H9 (cell line): ENCODE results near the gene HMGA1. TPM values are rescaled to one million over a fixed set of nuclear protein-coding genes. Genes with fewer than 3 reads are reported as not detected.

ENCODE experiments used
- DNase-seq: peaks from one replicate; pipeline ENCODE4 v3.0.0-alpha.2; 2017
- H2AFZ ChIP-seq: one replicate; pipeline ENCODE4 v1.6.1; 2013; ENCODE audit warnings: mild to moderate bottlenecking, low read length, control low read depth, moderate library complexity
- H2AK5ac ChIP-seq: 2 replicates; pipeline ENCODE4 v1.6.1; 2013; ENCODE audit warnings: low read length, control low read depth, mixed read lengths; ENCODE audit not compliant: insufficient read length
- H2BK120ac ChIP-seq: one replicate; pipeline ENCODE4 v1.6.1; 2013; ENCODE audit warnings: low read depth, mild to moderate bottlenecking, low read length, control low read depth, inconsistent platforms; ENCODE audit not compliant: poor library complexity, severe bottlenecking
- H2BK12ac ChIP-seq: 2 replicates; pipeline ENCODE4 v1.6.1; 2013; ENCODE audit warnings: low read length, control low read depth, mixed read lengths, low read depth; ENCODE audit not compliant: insufficient read length
- H2BK15ac ChIP-seq: 2 replicates; pipeline ENCODE4 v1.6.1; 2013; ENCODE audit warnings: low read depth, low read length, control low read depth
- H2BK20ac ChIP-seq: one replicate; pipeline ENCODE4 v1.6.1; 2013; ENCODE audit warnings: low read depth, mild to moderate bottlenecking, low read length, control low read depth, inconsistent platforms; ENCODE audit not compliant: poor library complexity, severe bottlenecking
- H2BK5ac ChIP-seq: 2 replicates; pipeline ENCODE4 v1.6.1; 2013; ENCODE audit warnings: low read length, control low read depth, mixed read lengths; ENCODE audit not compliant: insufficient read length
- H3K14ac ChIP-seq: 2 replicates; pipeline ENCODE4 v1.6.1; 2013; ENCODE audit warnings: low read length, control low read depth; ENCODE audit not compliant: insufficient read depth
- H3K18ac ChIP-seq: 2 replicates; pipeline ENCODE4 v1.6.1; 2013; ENCODE audit warnings: low read depth, mild to moderate bottlenecking, mixed read lengths, low read length, control low read depth; ENCODE audit not compliant: insufficient read length
- H3K23ac ChIP-seq: 2 replicates; pipeline ENCODE4 v1.6.1; 2013; ENCODE audit warnings: low read length, control low read depth, mixed read lengths, low read depth; ENCODE audit not compliant: insufficient read length
- H3K23me2 ChIP-seq: 2 replicates; pipeline ENCODE4 v1.6.1; 2013; ENCODE audit warnings: low read depth, mild to moderate bottlenecking, mixed read lengths, low read length, control low read depth; ENCODE audit not compliant: insufficient read length, poor library complexity, severe bottlenecking
- H3K27ac ChIP-seq: 2 replicates; pipeline ENCODE4 v1.5.1; 2013; ENCODE audit warnings: low read length, control low read depth, mixed read lengths, low read depth; ENCODE audit not compliant: insufficient read length
- H3K27me3 ChIP-seq: 2 replicates; pipeline ENCODE4 v1.6.1; 2013; ENCODE audit warnings: low read length, control low read depth, inconsistent platforms; ENCODE audit not compliant: insufficient read depth
- H3K4ac ChIP-seq: 2 replicates; pipeline ENCODE4 v1.6.1; 2013; ENCODE audit warnings: low read depth, mild to moderate bottlenecking, control low read depth, inconsistent platforms, low read length, moderate library complexity
- H3K4me1 ChIP-seq: 2 replicates; pipeline ENCODE4 v1.6.1; 2013; ENCODE audit warnings: low read length, control low read depth, inconsistent platforms; ENCODE audit not compliant: insufficient read depth
- H3K4me2 ChIP-seq: 2 replicates; pipeline ENCODE4 v1.6.1; 2013; ENCODE audit warnings: low read length, control low read depth, mixed read lengths; ENCODE audit not compliant: insufficient read length, insufficient read depth
- H3K56ac ChIP-seq: 2 replicates; pipeline ENCODE4 v1.6.1; 2013; ENCODE audit warnings: low read depth, mild to moderate bottlenecking, mixed read lengths, low read length, control low read depth; ENCODE audit not compliant: insufficient read length
- H3K79me1 ChIP-seq: 2 replicates; pipeline ENCODE4 v1.6.1; 2013; ENCODE audit warnings: low read depth, mild to moderate bottlenecking, moderate library complexity, low read length, control low read depth, inconsistent platforms; ENCODE audit not compliant: insufficient read depth, poor library complexity, severe bottlenecking
- H3K79me2 ChIP-seq: 2 replicates; pipeline ENCODE4 v1.6.1; 2013; ENCODE audit warnings: low read length, control low read depth, inconsistent platforms; ENCODE audit not compliant: insufficient read depth
- H3K9ac ChIP-seq: 2 replicates; pipeline ENCODE4 v1.6.1; 2013; ENCODE audit warnings: low read length, control low read depth, mixed read lengths; ENCODE audit not compliant: insufficient read length; ENCODE audit errors: extremely low read depth
- H3K9me3 ChIP-seq: one replicate; pipeline ENCODE4 v1.6.1; 2013; ENCODE audit warnings: low read depth, low read length, inconsistent platforms; ENCODE audit not compliant: control insufficient read depth
- H3T11ph ChIP-seq: one replicate; pipeline ENCODE4 v1.6.1; 2013; ENCODE audit warnings: mild to moderate bottlenecking, low read length, control low read depth, inconsistent platforms
- H4K20me1 ChIP-seq: one replicate; pipeline ENCODE4 v1.6.1; 2013; ENCODE audit not compliant: control insufficient read depth, insufficient read length, insufficient read depth
- H4K5ac ChIP-seq: 2 replicates; pipeline ENCODE4 v1.6.1; 2013; ENCODE audit warnings: low read depth, mild to moderate bottlenecking, mixed read lengths, low read length, control low read depth; ENCODE audit not compliant: insufficient read length
- H4K8ac ChIP-seq: replicated peaks from 2 replicates; pipeline ENCODE4 v1.6.1; 2013; ENCODE audit warnings: low read length, control low read depth, mixed read lengths, low read depth; ENCODE audit not compliant: insufficient read length
- H4K91ac ChIP-seq: 2 replicates; pipeline ENCODE4 v1.6.1; 2013; ENCODE audit warnings: low read depth, mild to moderate bottlenecking, moderate library complexity, mixed read lengths, low read length, control low read depth; ENCODE audit not compliant: insufficient read length
- H3K27ac Mint-ChIP-seq, 3 experiments: 2 replicates in 2 of 3; 3 replicates in 1 of 3; pipeline ENCODE4 v1.8.0; 2020 to 2021; ENCODE audit warnings: mixed read lengths in 3 of 3, mild to moderate bottlenecking in 1 of 3, moderate library complexity in 1 of 3
- H3K27me3 Mint-ChIP-seq: 2 replicates; pipeline ENCODE4 v1.8.0; 2021; ENCODE audit warnings: low read depth, mild to moderate bottlenecking, moderate library complexity, mixed read lengths
- H3K36me3 Mint-ChIP-seq, 3 experiments: 2 replicates in 2 of 3; 3 replicates in 1 of 3; pipeline ENCODE4 v1.8.0; 2020 to 2021; ENCODE audit warnings: low read depth in 3 of 3, mixed read lengths in 3 of 3; ENCODE audit not compliant: insufficient read depth in 1 of 3
- H3K4me1 Mint-ChIP-seq, 2 experiments: 2 replicates each; pipeline ENCODE4 v1.8.0; 2020; ENCODE audit warnings: mixed read lengths in 2 of 2
- H3K4me3 Mint-ChIP-seq, 2 experiments: 2 replicates in 1 of 2; 3 replicates in 1 of 2; pipeline ENCODE4 v1.8.0; 2020 to 2021; ENCODE audit warnings: mild to moderate bottlenecking in 2 of 2, mixed read lengths in 2 of 2, moderate library complexity in 1 of 2
- H3K9me3 Mint-ChIP-seq, 2 experiments: 2 replicates in 1 of 2; 3 replicates in 1 of 2; pipeline ENCODE4 v1.8.0; 2020; ENCODE audit warnings: mild to moderate bottlenecking in 2 of 2, mixed read lengths in 2 of 2, moderate library complexity in 1 of 2
- CTCF ChIP-seq: fragments of 200-600 bp; sonication (generic); conservative IDR thresholded peaks from 3 replicates; pipeline ENCODE4 v1.8.0; 2021; ENCODE audit warnings: antibody characterized with exemption, mild to moderate bottlenecking
- WGBS: extraction: QIAGEN DNeasy Blood & Tissue Kit; methylation state at CpG from one replicate; pipeline ENCODE4 v1.1.7; 2013; ENCODE audit warnings: missing lambda C conversion rate, low lambda C conversion rate, mixed read lengths; ENCODE audit not compliant: insufficient read length; ENCODE audit errors: extremely low coverage; 5-methylcytosine and 5-hydroxymethylcytosine counted together
- total RNA-seq: library from RNA; stranded (reverse); gene quantifications from 2 replicates; pipeline ENCODE4 v1.2.1, GENCODE V29; 2021

The HMGA1 gene
- total RNA-seq, 1 experiment from 2014 or later, result 2,116 TPM

- H3K4me2 ChIP-seq, result peak overlapping the region; percentile 69
- DNase-seq, result no peak
Observed at GRCh38 chr6:34233867-34234266, 2.8 kb upstream of the HMGA1 start.

More at GRCh38 chr6:34233867-34234266, 2.8 kb upstream of the HMGA1 start:
- Mint-ChIP-seq H3K36me3 (peaks cover 7 to 8% (median 8%) of the 10 kb centered on the region in 3 experiments), H3K27me3 (no peaks in the 10 kb centered on the region), H3K9me3 (no peaks in the 10 kb centered on the region; a peak in 1 of 5 replicates), H3K27ac (peak overlapping the region; percentile 94 to 99 (median 98)), H3K4me3 (peak overlapping the region; percentile 45 to 66; a peak in 4 of 5 replicates), H3K4me1 (peaks cover 15 to 31% of the 10 kb centered on the region in 2 experiments)
- no peaks in the 10 kb centered on the region for H3K27me3 ChIP-seq
- no peak overlapping the region for H2BK15ac ChIP-seq
- no peaks in the 10 kb centered on the region for H3K79me1 ChIP-seq
- no peak overlapping the region for H2AFZ ChIP-seq
- H4K8ac ChIP-seq, result no peak overlapping the region
- peak overlapping the region; percentile 95 for H3K27ac ChIP-seq
- TF ChIP-seq CTCF, result no peak
- no peak overlapping the region for H2BK120ac ChIP-seq
- peaks cover 13% of the 10 kb centered on the region; the same call in 1 of the 2 replicates for H3K79me2 ChIP-seq
- no peak overlapping the region for H3T11ph ChIP-seq
- H3K9ac ChIP-seq, result no peak overlapping the region
- H2BK5ac ChIP-seq, result no peak overlapping the region
- no peak overlapping the region for H3K14ac ChIP-seq
- H3K18ac ChIP-seq, result no peak overlapping the region
- H2BK20ac ChIP-seq, result no peak overlapping the region
- no CpG with 5 or more reads among the region's 7 CpGs for WGBS
- no peaks in the 10 kb centered on the region for H4K20me1 ChIP-seq
- H4K91ac ChIP-seq, result no peak overlapping the region
- H2BK12ac ChIP-seq, result no peak overlapping the region
- peaks cover 7% of the 10 kb centered on the region; the same call in 1 of the 2 replicates for H3K4me1 ChIP-seq
- H4K5ac ChIP-seq, result no peak overlapping the region
- H3K56ac ChIP-seq, result no peak overlapping the region
- no peaks in the 10 kb centered on the region for H3K9me3 ChIP-seq
- peaks cover 16% of the 10 kb centered on the region for H3K23me2 ChIP-seq
- H2AK5ac ChIP-seq, result no peak overlapping the region
- H3K4ac ChIP-seq, result no peak overlapping the region
- no peak overlapping the region for H3K23ac ChIP-seq
